T-helper 17 cell (primary cell): ENCODE results near the gene SDHB. TPM values are rescaled to one million over a fixed set of nuclear protein-coding genes. Genes with fewer than 3 reads are reported as not detected.

ENCODE experiments used
- ATAC-seq: fragments of 150-1000 bp; cut with Tn5 transposase; 2 replicates; pipeline ENCODE4 v1.10.0; 2021; ENCODE audit warnings: mild to moderate bottlenecking, moderate library complexity
- DNase-seq, 3 donors: peaks; one replicate each; pipeline versions ENCODE4 v3.0.0 to v3.0.0-alpha.2; 2020 to 2021
- H3K9me3 ChIP-seq: one replicate; pipeline ENCODE4 v1.7.0; 2013; ENCODE audit warnings: low read length, mild to moderate bottlenecking; ENCODE audit not compliant: control insufficient read depth, poor library complexity, severe bottlenecking
- H3K27ac Mint-ChIP-seq: one replicate; pipeline ENCODE4 v1.8.0; 2022; ENCODE audit warnings: mild to moderate bottlenecking, moderate library complexity, mixed read lengths
- H3K27me3 Mint-ChIP-seq: one replicate; pipeline ENCODE4 v1.8.0; 2022; ENCODE audit warnings: mixed read lengths
- H3K36me3 Mint-ChIP-seq: one replicate; pipeline ENCODE4 v1.8.0; 2022; ENCODE audit warnings: low read depth, mixed read lengths
- H3K4me1 Mint-ChIP-seq: one replicate; pipeline ENCODE4 v1.8.0; 2022; ENCODE audit warnings: mild to moderate bottlenecking, mixed read lengths
- H3K4me3 Mint-ChIP-seq: one replicate; pipeline ENCODE4 v1.8.0; 2022; ENCODE audit warnings: mild to moderate bottlenecking, moderate library complexity, mixed read lengths
- total RNA-seq, 4 donors: library from RNA in 2 of 4; stranded (reverse) in 2 of 4; gene quantifications; one replicate each; pipeline ENCODE4 v1.2.3 and lab custom pipeline; 2022 to 2026

Gene SDHB
- total RNA-seq, 2 donors from 2014 or later, result 43.6 to 48.5 TPM

DNA sequence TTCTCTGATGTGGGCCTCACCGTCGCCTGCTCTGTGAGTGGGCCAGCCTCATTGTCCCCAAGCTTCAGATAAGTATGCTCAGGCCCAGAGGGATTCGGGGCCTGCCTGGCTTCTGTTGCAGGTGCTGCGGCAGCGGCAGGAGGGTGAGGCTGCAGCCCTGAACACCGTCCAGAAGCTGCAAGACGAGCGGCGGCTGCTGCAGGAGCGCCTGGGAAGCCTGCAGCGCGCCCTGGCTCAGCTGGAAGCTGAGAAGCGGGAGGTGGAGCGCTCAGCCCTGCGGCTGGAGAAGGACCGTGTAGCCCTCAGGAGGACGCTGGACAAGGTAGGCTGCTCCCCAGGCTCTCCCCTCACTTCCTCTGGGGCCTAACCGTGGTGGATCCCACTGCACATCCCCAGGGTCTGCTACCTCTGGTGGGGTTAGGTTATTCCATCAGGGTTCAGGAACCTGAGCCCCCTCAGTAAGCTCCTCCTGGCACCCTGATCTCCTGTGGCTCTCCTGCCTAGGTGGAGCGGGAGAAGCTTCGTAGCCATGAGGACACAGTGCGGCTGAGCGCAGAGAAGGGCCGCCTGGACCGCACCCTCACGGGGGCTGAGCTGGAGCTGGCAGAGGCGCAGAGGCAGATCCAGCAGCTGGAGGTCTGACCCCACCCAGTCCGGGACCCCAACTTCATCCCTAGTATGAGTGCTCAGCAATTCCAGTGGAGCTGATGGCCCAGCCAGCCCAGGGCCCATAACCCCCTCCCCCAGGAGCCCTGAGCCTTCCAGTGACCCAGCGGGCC is 83.5 kb downstream of the SDHB start:
- no peak for DNase-seq

DNA sequence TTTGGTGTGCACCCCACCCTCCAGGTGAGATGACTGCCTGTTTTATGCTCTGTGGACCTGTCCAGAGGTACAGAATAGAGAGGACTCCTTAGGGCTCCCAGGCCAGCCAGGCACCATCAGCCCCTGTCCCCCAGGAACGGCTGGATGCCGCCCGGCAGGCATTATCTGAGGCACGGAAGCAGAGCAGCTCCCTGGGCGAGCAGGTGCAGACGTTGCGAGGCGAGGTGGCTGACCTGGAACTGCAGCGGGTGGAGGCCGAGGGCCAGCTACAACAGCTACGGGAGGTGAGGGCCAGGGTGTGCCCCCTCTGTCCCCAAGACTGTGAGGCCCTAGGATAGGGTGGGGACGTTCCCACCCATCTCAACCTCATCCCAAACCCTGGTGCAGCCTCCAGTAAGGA is 84.2 kb downstream of the SDHB start:
- Mint-ChIP-seq H3K4me1 (peaks cover 6% of the 10 kb centered on the region), H3K36me3 (no peaks in the 10 kb centered on the region), H3K27me3 (no peaks in the 10 kb centered on the region), H3K4me3 (no peak overlapping the region), H3K27ac (peak overlapping the region; percentile 24)
- no peaks in the 10 kb centered on the region for H3K9me3 ChIP-seq
- DNase-seq (no peak), ATAC-seq (no peak)

More for the DNA sequence above, 83.5 kb downstream of the SDHB start:
- no peaks in the 10 kb centered on the region for H3K27me3 Mint-ChIP-seq
- H3K36me3 Mint-ChIP-seq, result no peaks in the 10 kb centered on the region
- no peaks in the 10 kb centered on the region for H3K9me3 ChIP-seq
- H3K27ac Mint-ChIP-seq, result peak overlapping the region; percentile 9
- H3K4me3 Mint-ChIP-seq, result no peak overlapping the region
- peaks cover 2% of the 10 kb centered on the region for H3K4me1 Mint-ChIP-seq
- no peak for ATAC-seq

- no peak for ATAC-seq
- H3K4me1 Mint-ChIP-seq, result peaks cover 6% of the 10 kb centered on the region
- H3K9me3 ChIP-seq, result no peaks in the 10 kb centered on the region
- H3K36me3 Mint-ChIP-seq, result no peaks in the 10 kb centered on the region
- H3K27me3 Mint-ChIP-seq, result no peaks in the 10 kb centered on the region
- no peak overlapping the region for H3K4me3 Mint-ChIP-seq
- H3K27ac Mint-ChIP-seq, result peak overlapping the region; percentile 24
- no peak for DNase-seq
Measured at GRCh38 chr1:16969057-16969611, 84.7 kb downstream of the SDHB start.

Other genes starting within 250 kb of the SDHB start
- gene RNU1-2, start 158.1 kb downstream of the SDHB start, total RNA-seq, result 1,000 to 10,000 TPM; 3,182 to 3,922 TPM
- gene CROCC, start 132.1 kb downstream of the SDHB start, total RNA-seq, result 10 to 100 TPM; 52.4 to 55.9 TPM
- gene MFAP2, start 73.4 kb downstream of the SDHB start, total RNA-seq, result not detected
- 10 to 100 TPM; 44.4 TPM for gene ATP13A2, start 42.1 kb downstream of the SDHB start, total RNA-seq
- gene PADI2, start 65.4 kb upstream of the SDHB start, total RNA-seq, result under 1 TPM; 0.23 to 0.57 TPM
- not detected for gene PADI1, start 151.1 kb upstream of the SDHB start, total RNA-seq
- gene PADI3, start 195.1 kb upstream of the SDHB start, total RNA-seq, result not detected